K562 (cell line): ENCODE data around the gene MITF. TPM values are rescaled to one million over a fixed set of nuclear protein-coding genes. Genes with fewer than 3 reads are reported as not detected.

Experiments used
- ATAC-seq: fragments of 200-7000 bp; cut with Tn5 transposase; 3 replicates; pipeline ENCODE4 v1.9.1; 2020; ENCODE audit warnings: moderate library complexity
- BruUV-seq: library from RNA; stranded (reverse); fragments of 400-500 nt; replicated peaks from 2 replicates; lab custom pipeline; 2021; lab: Mats Ljungman, UMichigan
- CTCF ChIA-PET: fragments of 300-600 bp; formaldehyde crosslinking; extraction: SDS; loops from one replicate; lab custom pipeline; 2021; ENCODE audit warnings: low intra/inter-chr PET ratio; lab: Yijun Ruan, JAX
- POLR2A ChIA-PET: fragments of 300-600, 350-650 bp; sonication (Branson Sonifier 250); formaldehyde crosslinking; extraction: SDS; loops from one replicate; lab custom pipeline; 2021; ENCODE audit warnings: antibody characterized with exemption, inconsistent platforms; lab: Yijun Ruan, JAX
- DNase-seq, 4 experiments: peaks; one replicate each; pipeline versions ENCODE4 v3.0.0 to v3.0.0-alpha.2; 2011 to 2018; ENCODE audit warnings: low spot score in 3 of 4, mixed read lengths in 3 of 4; ENCODE audit errors: extremely low read depth in 1 of 4
- FAIRE-seq: peaks from 2 replicates; lab custom pipeline; 2011; peaks lifted over from hg19 to GRCh38; lab: Jason Lieb, UNC
- H2AFZ ChIP-seq: 2 replicates; pipeline ENCODE4 v1.6.0; 2011; ENCODE audit warnings: low read depth, low read length, control low read depth, inconsistent platforms
- H3K27ac ChIP-seq: fragments of 200-600 bp; 3 replicates; pipeline ENCODE4 v1.8.0; 2011; ENCODE audit warnings: low read depth, mild to moderate bottlenecking, control low read depth, inconsistent platforms, low read length, moderate library complexity, mixed read lengths; ENCODE audit errors: extremely low read depth
- H3K27me3 ChIP-seq, 2 experiments: fragments of 300-600 bp in 1 of 2; 2 replicates in 1 of 2; 3 replicates in 1 of 2; pipeline versions ENCODE4 v1.6.0 to v1.8.0; 2011; ENCODE audit warnings: inconsistent platforms in 2 of 2, low read length in 2 of 2, mild to moderate bottlenecking in 1 of 2, mixed read lengths in 1 of 2, moderate library complexity in 1 of 2; ENCODE audit not compliant: control insufficient read depth in 2 of 2, insufficient read depth in 2 of 2
- H3K36me3 ChIP-seq: fragments of 300-600 bp; 3 replicates; pipeline ENCODE4 v1.8.0; 2011; ENCODE audit warnings: mild to moderate bottlenecking, low read length, inconsistent platforms; ENCODE audit not compliant: control insufficient read depth, insufficient read depth
- H3K4me1 ChIP-seq, 2 experiments: fragments of 200-600 bp in 1 of 2; replicated peaks in 1 of 2; 2 replicates in 1 of 2; 3 replicates in 1 of 2; pipeline versions ENCODE4 v1.5.1 to v1.8.0; 2011; ENCODE audit warnings: inconsistent platforms in 2 of 2, low read length in 2 of 2, mild to moderate bottlenecking in 1 of 2, mixed read lengths in 1 of 2, moderate library complexity in 1 of 2; ENCODE audit not compliant: control insufficient read depth in 2 of 2, insufficient read depth in 2 of 2
- H3K4me2 ChIP-seq: 2 replicates; pipeline ENCODE4 v1.6.1; 2011; ENCODE audit warnings: low read length, control low read depth, inconsistent platforms, mixed read lengths; ENCODE audit not compliant: insufficient read depth
- H3K4me3 ChIP-seq: fragments of 200-600 bp; sonication (generic), shearing (Covaris generic); 2 replicates; pipeline ENCODE4 v1.5.1; 2016; ENCODE audit warnings: control low read depth, inconsistent platforms
- H3K79me2 ChIP-seq: fragments of 200-600 bp; 3 replicates; pipeline ENCODE4 v1.8.0; 2011; ENCODE audit warnings: low read length, inconsistent platforms; ENCODE audit not compliant: control insufficient read depth, insufficient read depth
- H3K9ac ChIP-seq, 2 experiments: 2 replicates each; pipeline versions ENCODE4 v1.6.0 to v1.6.1; 2011; ENCODE audit warnings: low read depth in 2 of 2, low read length in 2 of 2, control low read depth in 1 of 2, inconsistent platforms in 1 of 2, mild to moderate bottlenecking in 1 of 2, mixed read lengths in 1 of 2; ENCODE audit not compliant: insufficient read depth in 1 of 2
- H3K9me1 ChIP-seq: one replicate; pipeline ENCODE4 v1.6.0; 2011; ENCODE audit warnings: inconsistent platforms, mild to moderate bottlenecking, low read length, moderate library complexity; ENCODE audit not compliant: control insufficient read depth, insufficient read depth
- H3K9me3 ChIP-seq: replicated peaks from 2 replicates; pipeline ENCODE4 v1.5.1; 2011; ENCODE audit warnings: low read depth, low read length, inconsistent platforms; ENCODE audit not compliant: control insufficient read depth, insufficient read depth
- H4K20me1 ChIP-seq: replicated peaks from 2 replicates; pipeline ENCODE4 v1.6.1; 2011; ENCODE audit warnings: low read length, inconsistent platforms, mixed read lengths; ENCODE audit not compliant: control insufficient read depth, insufficient read depth
- CBFA2T3 ChIP-seq: fragments of 450-650 bp; IDR thresholded peaks from 2 replicates; pipeline ENCODE4 v1.6.1; 2017
- FOS ChIP-seq: IDR thresholded peaks from 3 replicates; pipeline ENCODE4 v1.6.1; 2011; ENCODE audit not compliant: insufficient read length; ENCODE audit errors: extremely low read depth
- SNIP1 ChIP-seq: fragments of 450-650 bp; IDR thresholded peaks from 2 replicates; pipeline ENCODE4 v1.7.1; 2017; ENCODE audit warnings: low read depth, mild to moderate bottlenecking
- SOX6 ChIP-seq: fragments of 450-650 bp; IDR thresholded peaks from 2 replicates; pipeline ENCODE4 v1.6.1; 2014; ENCODE audit warnings: mild to moderate bottlenecking
- TCF3 ChIP-seq: sonication (generic); formaldehyde crosslinking; IDR thresholded peaks from 2 replicates; pipeline ENCODE4 v1.4.0; 2020; ENCODE audit warnings: mild to moderate bottlenecking, missing genetic modification reagents
- ZBED1 ChIP-seq: IDR thresholded peaks from 2 replicates; pipeline ENCODE4 v1.6.1; 2014
- ZNF12 ChIP-seq: sonication (generic); formaldehyde crosslinking; IDR thresholded peaks from 2 replicates; pipeline ENCODE4 v1.4.0; 2020; ENCODE audit warnings: mild to moderate bottlenecking, missing genetic modification reagents
- ZNF121 ChIP-seq: sonication (generic); formaldehyde crosslinking; conservative IDR thresholded peaks from 2 replicates; pipeline ENCODE4 v1.8.0; 2022; ENCODE audit warnings: missing genetic modification reagents
- WGBS: fragments of 100-300 bp; shearing (Covaris generic); methylation state at CpG from one replicate; pipeline ENCODE4 v1.1.6; 2016; ENCODE audit warnings: low coverage, mixed read lengths; ENCODE audit not compliant: insufficient coverage; ENCODE audit errors: missing lambda C conversion rate; 5-methylcytosine and 5-hydroxymethylcytosine counted together
- in situ Hi-C: fragments of 300-500 bp; cut with MboI; formaldehyde crosslinking; loops from 4 replicates; pipeline ENCODE4 v1.15.0; 2018; ENCODE audit warnings: inconsistent platforms, mixed read lengths
- intact Hi-C: fragments of 100-400 bp; cut with micrococcal nuclease; formaldehyde crosslinking; loops from 2 replicates; pipeline ENCODE4 v1.14.2; 2022
- polyA plus RNA-seq, 8 experiments: library from polyadenylated mRNA; depleted of rRNA in 4 of 8; stranded (reverse) in 5 of 8; unstranded in 3 of 8; fragments of >200 nt; fragmentation: Nextera tagmentation in 2 of 8; fragmentation: Illumina TruSeq in 1 of 8; extraction: Ambion mirVana in 2 of 8; extraction: Trizol in 1 of 8; gene quantifications; 2 replicates each; pipeline versions ENCODE4 v1.2.1 to v1.2.3, GENCODE V29; 2011 to 2014; ENCODE audit warnings: inconsistent platforms in 1 of 8, missing spikeins in 1 of 8
- total RNA-seq, 7 experiments: library from RNA; depleted of rRNA in 6 of 7; stranded (reverse); fragments of >200 nt in 6 of 7; fragmentation: Illumina TruSeq in 2 of 7; extraction: Trizol in 2 of 7; gene quantifications; 2 replicates each; pipeline versions ENCODE4 v1.2.1 to v1.2.3, GENCODE V29; 2011 to 2021; ENCODE audit warnings: low replicate concordance in 1 of 7

MITF gene
- total and polyA plus RNA-seq, 9 of the 15 experiments (the other 6 are each of a cell fraction or from before 2014, with no cell fraction given), result 5.6 to 14.9 (median 11.1) TPM

GRCh38 chr3:69825446-69825845 lies 86.2 kb downstream of the MITF start:
- Histone ChIP-seq H3K9ac (no peak overlapping the region), H3K9me1 (no peaks in the 10 kb centered on the region), H4K20me1 (no peaks in the 10 kb centered on the region), H3K27me3 (no peaks in the 10 kb centered on the region), H3K4me1 (no peaks in the 10 kb centered on the region; a peak in 1 of 5 replicates), H3K4me2 (no peak overlapping the region), H3K4me3 (no peak overlapping the region), H2AFZ (no peak overlapping the region), H3K9me3 (no peaks in the 10 kb centered on the region), H3K36me3 (no peaks in the 10 kb centered on the region), H3K79me2 (peaks cover 11% of the 10 kb centered on the region; the same call in 2 of the 3 replicates)
- ATAC-seq, result no peak
- BruUV-seq, result no TSS peak
- ChIA-PET CTCF (no interaction called here), POLR2A (no interaction called here)
- DNase-seq, result no peak
- intact Hi-C loops, result no loop called here
- TF ChIP-seq FOS (no peak), SOX6 (0 out of 2 replicates have a peak, but pooled peaks have one; percentile 35), TCF3 (peak; percentile 9; the same call in 1 of the 2 replicates), CBFA2T3 (peak; percentile 8; the same call in 1 of the 2 replicates)
- TF ChIP-seq, all 486 proteins: peak for 3
- in situ Hi-C loops, result no loop called here
- no peak overlapping the region for H3K27ac ChIP-seq
- FAIRE-seq, result no peak
- 34% methylated on average over 2 of the region's 2 CpGs for WGBS

GRCh38 chr3:69827127-69827526 lies 87.9 kb downstream of the MITF start:
- no peak for FAIRE-seq
- no peaks in the 10 kb centered on the region for H3K36me3 ChIP-seq
- ATAC-seq, result no peak

More at GRCh38 chr3:69827127-69827526, 87.9 kb downstream of the MITF start:
- intact Hi-C loops, result no loop called here
- no peak overlapping the region for H2AFZ ChIP-seq
- TF ChIP-seq ZNF121 (CRISPR knock-in tag) (no peak), ZBED1 (no peak), SNIP1 (no peak), ZNF12 (CRISPR knock-in tag) (peak; percentile 96)
- TF ChIP-seq, all 486 proteins: peak for 1
- H3K9me3 ChIP-seq, result no peaks in the 10 kb centered on the region
- H3K27me3 ChIP-seq, result no peaks in the 10 kb centered on the region
- H3K9ac ChIP-seq, result no peak overlapping the region
- peaks cover 15% of the 10 kb centered on the region; the same call in 2 of the 3 replicates for H3K79me2 ChIP-seq
- no peak overlapping the region for H3K27ac ChIP-seq
- POLR2A ChIA-PET, result no interaction called here
- H3K4me1 ChIP-seq, result no peaks in the 10 kb centered on the region; a peak in 1 of 5 replicates
- in situ Hi-C loops, result no loop called here
- no peak overlapping the region for H3K4me3 ChIP-seq
- no peak for DNase-seq
- CTCF ChIA-PET, result no interaction called here
- no peak overlapping the region for H3K4me2 ChIP-seq
- WGBS, result 83% methylated on average over 1 of the region's 1 CpG
- H4K20me1 ChIP-seq, result no peaks in the 10 kb centered on the region
- no peaks in the 10 kb centered on the region for H3K9me1 ChIP-seq
- BruUV-seq, result no TSS peak
